ENCODE measurements around the gene ZNF484. TPM values are rescaled to one million over a fixed set of nuclear protein-coding genes. Genes with fewer than 3 reads are reported as not detected.
"Not testable (repeated sequence)": the region's sequence is repeated elsewhere in the genome, so short reads cannot be mapped to it uniquely, and the experiment has no call there.

The ZNF484 gene
- total and polyA plus RNA-seq, 2 donors (not counting 3 experiments of a cell fraction or from before 2014, with no cell fraction given) = 0.88 to 7.2 TPM

DNA sequence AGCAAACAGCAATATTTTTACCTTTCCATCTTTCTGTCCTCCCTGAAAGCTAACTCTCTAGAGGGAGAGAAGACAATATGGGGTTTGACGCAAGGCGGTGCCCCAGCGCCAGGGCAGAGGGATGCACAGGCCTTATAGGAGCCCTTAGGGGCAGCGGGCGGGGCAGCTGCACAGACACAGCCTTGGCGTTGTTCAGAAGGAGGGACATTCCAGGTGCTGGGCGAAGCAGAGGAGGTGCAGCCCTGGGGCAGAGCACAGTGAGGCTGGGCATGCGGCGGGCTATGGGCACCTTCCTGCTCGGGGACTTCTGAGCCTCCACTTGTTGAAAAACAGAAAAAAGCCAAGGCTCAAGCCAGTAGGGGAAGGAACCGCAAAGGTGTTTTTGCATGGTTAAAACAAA lies 79.5 kb downstream of the ZNF484 start:
- CTCF ChIA-PET = interaction anchor here (1.9 kb wide), 1 partner anchor 8 kb away, joined by 8 read pairs; no protein-coding TSS in a partner anchor
- Histone ChIP-seq H3K36me3 (ENCODE audit: control insufficient read depth in 2 of 2, extremely low read depth in 1 of 2, insufficient read depth in 2 of 2, low read length in 2 of 2) (no peaks in the 10 kb centered on the region), H3K4me2 (ENCODE audit: insufficient read depth, low read length) (no peak overlapping the region), H3K4me1 (ENCODE audit: control insufficient read depth, extremely low read depth, insufficient read depth, low read length) (no peaks in the 10 kb centered on the region), H3K9ac (replicated peaks; ENCODE audit: extremely low read depth, insufficient read depth, low read length) (no peak overlapping the region), H3K79me2 (ENCODE audit: control insufficient read depth, insufficient read depth, low read length) (no peaks in the 10 kb centered on the region), H3K9me3 (replicated peaks; ENCODE audit: control insufficient read depth, insufficient read depth, low read length) (no peaks in the 10 kb centered on the region), H3K27me3 (ENCODE audit: control insufficient read depth in 2 of 2, insufficient read depth in 2 of 2, low read length in 2 of 2) (peaks cover 14 to 15% of the 10 kb centered on the region in 2 experiments), H3K27ac (ENCODE audit: insufficient read depth, low read depth, low read length) (no peak overlapping the region), H2AFZ (ENCODE audit: low read depth, low read length) (no peak overlapping the region), H3K9me1 (replicated peaks; ENCODE audit: control insufficient read depth, extremely low read depth, insufficient read depth, low read length) (no peaks in the 10 kb centered on the region), H4K20me1 (replicated peaks; ENCODE audit: control insufficient read depth, extremely low read depth, insufficient read depth, low read length) (no peaks in the 10 kb centered on the region), H3K4me3 (replicated peaks in 1 of 3; ENCODE audit: insufficient read depth in 1 of 3, low read depth in 1 of 3, low read length in 3 of 3) (no peak overlapping the region)
- no TSS peak for BruUV-seq (replicated peaks)
- DNase-seq (ENCODE audit: low read depth, low spot score) (no peak), FAIRE-seq (no peak)
- TF ChIP-seq, protein P1, sequence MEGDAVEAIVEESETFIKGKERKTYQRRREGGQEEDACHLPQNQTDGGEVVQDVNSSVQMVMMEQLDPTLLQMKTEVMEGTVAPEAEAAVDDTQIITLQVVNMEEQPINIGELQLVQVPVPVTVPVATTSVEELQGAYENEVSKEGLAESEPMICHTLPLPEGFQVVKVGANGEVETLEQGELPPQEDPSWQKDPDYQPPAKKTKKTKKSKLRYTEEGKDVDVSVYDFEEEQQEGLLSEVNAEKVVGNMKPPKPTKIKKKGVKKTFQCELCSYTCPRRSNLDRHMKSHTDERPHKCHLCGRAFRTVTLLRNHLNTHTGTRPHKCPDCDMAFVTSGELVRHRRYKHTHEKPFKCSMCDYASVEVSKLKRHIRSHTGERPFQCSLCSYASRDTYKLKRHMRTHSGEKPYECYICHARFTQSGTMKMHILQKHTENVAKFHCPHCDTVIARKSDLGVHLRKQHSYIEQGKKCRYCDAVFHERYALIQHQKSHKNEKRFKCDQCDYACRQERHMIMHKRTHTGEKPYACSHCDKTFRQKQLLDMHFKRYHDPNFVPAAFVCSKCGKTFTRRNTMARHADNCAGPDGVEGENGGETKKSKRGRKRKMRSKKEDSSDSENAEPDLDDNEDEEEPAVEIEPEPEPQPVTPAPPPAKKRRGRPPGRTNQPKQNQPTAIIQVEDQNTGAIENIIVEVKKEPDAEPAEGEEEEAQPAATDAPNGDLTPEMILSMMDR (IDR thresholded peaks at IDR 0.05; ENCODE audit: extremely low read depth in 1 of 2, insufficient read depth in 1 of 2, low read depth in 1 of 2, low read length in 2 of 2) = no peak
- TF ChIP-seq POLR2AphosphoS5 (IDR thresholded peaks at IDR 0.05; ENCODE audit: insufficient read depth, low read depth, low read length) (no peak), EZH2 (IDR thresholded peaks at IDR 0.05; ENCODE audit: borderline replicate concordance, low read depth, low read length, severe bottlenecking) (no peak), MYC (IDR thresholded peaks at IDR 0.05; ENCODE audit: low read depth, low read length) (no peak), FOS (IDR thresholded peaks at IDR 0.05; ENCODE audit: borderline replicate concordance, insufficient read depth, low read length) (no peak), GATA2 (IDR thresholded peaks at IDR 0.05; ENCODE audit: insufficient read depth, insufficient read length, low read depth, low read length) (no peak), POLR2A (IDR thresholded peaks at IDR 0.05; ENCODE audit: low read depth, low read length) (no peak), JUN (IDR thresholded peaks at IDR 0.05; ENCODE audit: borderline replicate concordance, insufficient read depth, insufficient read length, low read depth) (no peak)
- TF ChIP-seq, protein P2, sequence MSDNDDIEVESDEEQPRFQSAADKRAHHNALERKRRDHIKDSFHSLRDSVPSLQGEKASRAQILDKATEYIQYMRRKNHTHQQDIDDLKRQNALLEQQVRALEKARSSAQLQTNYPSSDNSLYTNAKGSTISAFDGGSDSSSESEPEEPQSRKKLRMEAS (IDR thresholded peaks at IDR 0.05; ENCODE audit: insufficient read depth, insufficient read length) = no peak
- dilution Hi-C loops (cut with MboI; ENCODE audit: extremely low pct_ligation_motif_present, low sequenced_read_pairs) = no loop called here
- POLR2A ChIA-PET = no interaction called here
- intact Hi-C loops (cut with micrococcal nuclease) = no loop called here

GRCh38 chr9:92796337-92796804 lies 81.5 kb downstream of the ZNF484 start:
- CTCF ChIA-PET = interaction anchor here (1.3 kb wide), 1 partner anchor 80 kb away, joined by 5 read pairs; no protein-coding TSS in a partner anchor
- dilution Hi-C loops (cut with MboI; ENCODE audit: extremely low pct_ligation_motif_present, low sequenced_read_pairs); intact Hi-C loops (cut with micrococcal nuclease): not testable (repeated sequence)

More at GRCh38 chr9:92796337-92796804, 81.5 kb downstream of the ZNF484 start:
- H3K4me3 ChIP-seq (replicated peaks in 1 of 3; ENCODE audit: insufficient read depth in 1 of 3, low read depth in 1 of 3, low read length in 3 of 3); H3K36me3 ChIP-seq (ENCODE audit: control insufficient read depth in 2 of 2, extremely low read depth in 1 of 2, insufficient read depth in 2 of 2, low read length in 2 of 2); H2AFZ ChIP-seq (ENCODE audit: low read depth, low read length); H3K27ac ChIP-seq (ENCODE audit: insufficient read depth, low read depth, low read length); DNase-seq (ENCODE audit: low read depth, low spot score); BruUV-seq (replicated peaks); H4K20me1 ChIP-seq (replicated peaks; ENCODE audit: control insufficient read depth, extremely low read depth, insufficient read depth, low read length); POLR2A ChIA-PET; H3K9ac ChIP-seq (replicated peaks; ENCODE audit: extremely low read depth, insufficient read depth, low read length); H3K9me1 ChIP-seq (replicated peaks; ENCODE audit: control insufficient read depth, extremely low read depth, insufficient read depth, low read length); FAIRE-seq; H3K79me2 ChIP-seq (ENCODE audit: control insufficient read depth, insufficient read depth, low read length); H3K4me1 ChIP-seq (ENCODE audit: control insufficient read depth, extremely low read depth, insufficient read depth, low read length); H3K4me2 ChIP-seq (ENCODE audit: insufficient read depth, low read length); H3K9me3 ChIP-seq (replicated peaks; ENCODE audit: control insufficient read depth, insufficient read depth, low read length): not testable (repeated sequence)
- H3K27me3 ChIP-seq (ENCODE audit: control insufficient read depth in 2 of 2, insufficient read depth in 2 of 2, low read length in 2 of 2) = peaks cover 15 to 18% of the 10 kb centered on the region in 2 experiments
